OCI-LY7 (cell line): ENCODE data around the gene ZNF35.

Experiments
- CTCF ChIP-seq: fragments of 200-600 bp; sonication (generic); conservative IDR thresholded peaks from 2 replicates; pipeline ENCODE4 v1.5.1; 2014; ENCODE audit warnings: mild to moderate bottlenecking, antibody characterized with exemption, low read length, moderate library complexity, mixed read lengths
- EZH2phosphoT487 ChIP-seq: fragments of 200-600 bp; sonication (generic); IDR thresholded peaks from 2 replicates; pipeline ENCODE4 v1.6.1; 2018; ENCODE audit warnings: low read depth, borderline replicate concordance, mild to moderate bottlenecking, mixed run types, antibody characterized with exemption, low read length, moderate library complexity, mixed read lengths

GRCh38 chr3:44669760-44670159 is 21.2 kb downstream of the ZNF35 start:
- TF ChIP-seq CTCF (no peak), EZH2phosphoT487 (no peak)
